DMS53 (cell line): ENCODE measurements around the gene C3orf20.

Experiments
- DNase-seq: peaks from one replicate; lab custom pipeline; 2025; lab: John Stamatoyannopoulos, UW

C3orf20 gene

DNA sequence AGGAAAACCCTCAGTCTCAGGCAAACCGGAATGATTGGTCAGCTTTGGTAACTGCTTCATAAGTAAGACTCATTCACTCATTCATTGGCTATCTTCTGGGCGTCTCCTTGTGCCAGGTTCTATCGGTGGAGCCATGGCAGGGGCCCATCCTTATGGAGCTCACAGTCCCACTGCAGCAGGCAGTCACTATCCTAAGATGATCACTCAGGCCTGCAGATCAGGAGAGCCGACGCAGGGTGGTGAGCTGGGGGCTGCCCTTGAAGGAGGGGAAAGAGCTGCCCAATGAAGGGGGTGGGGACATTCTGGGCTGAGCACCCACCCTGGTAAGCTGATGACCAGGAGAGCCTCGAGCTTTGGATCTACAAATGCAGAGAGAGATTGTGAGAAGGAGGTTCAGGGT, 123.3 kb downstream of the C3orf20 start:
- no peak for DNase-seq

DNA sequence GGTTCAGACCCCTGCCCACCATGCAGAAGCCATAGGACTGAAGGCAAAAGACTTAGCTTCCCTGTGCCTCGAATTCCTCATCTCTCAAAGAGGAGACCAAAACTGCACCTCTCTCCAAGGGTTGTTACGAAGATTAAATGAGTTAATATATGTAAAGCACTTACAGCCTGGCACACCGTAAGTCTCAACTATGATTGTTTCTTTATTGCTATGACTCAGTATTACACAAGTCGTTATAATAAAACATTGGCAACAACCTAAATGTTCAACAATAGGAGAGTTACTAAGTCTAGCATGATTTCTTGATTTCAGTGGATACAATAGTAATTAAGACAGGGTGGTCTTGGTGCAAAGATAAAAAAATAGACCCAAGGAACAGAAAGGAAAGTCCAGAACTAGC, 124.2 kb downstream of the C3orf20 start:
- no peak for DNase-seq

DNA sequence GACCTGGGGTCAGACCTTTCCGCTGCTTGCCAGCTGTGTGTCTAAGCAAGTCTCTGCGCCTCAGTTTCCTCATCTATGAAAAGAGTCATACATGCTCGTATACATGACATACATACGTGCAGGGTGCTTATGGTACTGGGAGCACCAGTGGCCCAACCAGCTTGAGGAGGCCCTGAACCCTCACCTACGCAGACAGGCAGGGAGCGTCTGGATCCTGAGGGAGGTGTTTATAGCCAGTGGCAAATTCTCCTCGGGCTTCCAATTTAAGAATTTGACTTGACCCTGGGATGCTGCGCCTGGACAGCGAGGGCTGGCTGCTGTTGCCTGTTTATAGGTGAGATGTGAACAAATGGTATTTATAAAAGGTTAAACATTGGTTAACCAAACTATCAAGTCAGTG, 126.1 kb downstream of the C3orf20 start:
- no peak for DNase-seq

DNA sequence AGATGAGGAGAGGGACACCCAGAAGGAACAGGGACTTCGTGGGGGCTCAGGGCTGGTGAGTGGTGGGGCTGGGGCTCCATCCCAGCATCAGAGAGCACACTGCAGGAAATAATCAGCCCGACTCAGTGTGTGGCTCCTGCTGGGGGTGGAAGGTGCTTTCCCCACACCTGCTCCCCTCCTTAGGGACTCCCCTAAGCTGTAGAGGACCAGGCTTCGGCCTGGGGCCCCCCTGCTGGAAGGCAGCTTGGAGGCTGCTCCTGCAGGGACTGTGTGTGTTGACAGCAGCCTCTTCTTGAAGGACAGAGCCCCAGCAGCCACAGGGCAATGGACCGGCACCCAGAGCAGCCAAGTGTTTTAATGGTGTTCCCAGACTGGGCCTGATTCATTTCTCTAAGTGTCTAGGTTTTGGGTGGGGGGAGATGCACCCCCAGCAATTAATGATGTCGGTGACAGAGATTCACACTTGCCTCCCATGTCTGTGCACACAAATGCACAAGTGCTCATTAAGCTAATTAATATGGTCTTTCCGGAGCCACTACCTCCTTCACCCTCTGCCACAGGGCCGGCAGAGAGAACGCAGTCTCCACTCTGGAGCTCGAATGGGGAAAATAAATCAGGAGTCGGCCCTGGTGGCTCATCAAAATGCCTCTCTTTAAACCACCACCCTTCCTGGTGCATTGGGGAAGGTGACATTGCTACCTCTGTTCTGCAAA, 126.9 kb downstream of the C3orf20 start:
- DNase-seq: no peak

DNA sequence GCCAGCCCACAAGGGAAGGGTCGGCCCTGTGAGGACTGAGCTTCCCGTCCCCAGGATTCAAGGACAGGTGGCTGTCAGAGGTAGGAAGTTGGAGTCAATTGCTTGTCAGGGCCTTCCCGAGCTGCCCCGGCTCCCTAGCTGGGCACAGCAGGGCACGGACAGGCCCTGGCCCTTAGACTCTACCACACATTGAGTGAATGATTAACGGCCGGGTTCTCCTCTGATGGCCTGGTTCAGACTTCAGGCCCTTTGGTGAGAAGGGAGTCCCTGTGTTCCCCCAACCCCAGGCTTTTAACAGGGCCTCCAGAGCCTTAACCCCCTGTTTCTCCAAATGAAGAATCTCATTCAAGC, 127.4 kb downstream of the C3orf20 start:
- no peak for DNase-seq

DNA sequence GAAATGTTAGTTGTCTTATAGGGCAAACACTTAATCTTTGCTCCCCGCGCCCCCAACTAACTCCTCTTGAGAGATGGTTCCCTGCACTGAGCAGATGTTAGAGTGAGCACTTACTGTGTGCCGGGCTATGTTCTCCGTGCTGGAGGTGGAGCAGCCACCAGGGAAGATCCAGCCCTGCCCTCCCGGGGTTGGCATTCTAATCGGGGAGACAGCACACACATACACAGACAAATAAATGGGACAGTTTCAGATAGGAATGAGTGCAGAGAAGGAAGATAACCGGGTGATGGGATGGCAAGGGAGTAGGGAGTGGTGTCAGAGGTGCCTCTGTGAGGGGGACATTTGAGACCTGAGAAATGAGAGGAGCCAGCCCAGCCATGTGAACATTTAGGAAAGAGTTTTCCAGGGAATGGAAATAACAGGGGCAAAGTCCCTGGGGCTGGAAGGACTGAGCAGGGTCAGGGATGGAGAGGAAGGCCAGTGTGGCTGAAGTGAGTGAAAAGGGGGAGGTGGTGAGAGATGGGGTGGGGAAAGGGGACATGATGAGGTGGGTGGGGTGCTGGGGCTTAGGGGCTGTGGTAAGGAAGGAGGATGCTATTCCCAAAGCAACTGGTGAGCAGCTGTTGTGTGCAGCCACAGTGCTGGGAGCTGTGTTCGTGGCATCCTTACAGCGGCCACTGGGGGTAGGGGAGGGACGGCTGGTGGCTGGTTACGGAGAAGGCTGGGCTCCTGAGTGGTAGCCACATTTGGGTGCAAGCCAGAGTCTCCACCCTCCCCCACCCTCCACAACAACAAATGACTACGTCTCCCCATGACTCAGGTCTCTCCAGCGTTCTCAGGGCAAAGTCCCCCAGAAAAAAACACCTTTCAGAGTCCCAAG, 128.4 kb downstream of the C3orf20 start:
- DNase-seq: peak; percentile 10

DNA sequence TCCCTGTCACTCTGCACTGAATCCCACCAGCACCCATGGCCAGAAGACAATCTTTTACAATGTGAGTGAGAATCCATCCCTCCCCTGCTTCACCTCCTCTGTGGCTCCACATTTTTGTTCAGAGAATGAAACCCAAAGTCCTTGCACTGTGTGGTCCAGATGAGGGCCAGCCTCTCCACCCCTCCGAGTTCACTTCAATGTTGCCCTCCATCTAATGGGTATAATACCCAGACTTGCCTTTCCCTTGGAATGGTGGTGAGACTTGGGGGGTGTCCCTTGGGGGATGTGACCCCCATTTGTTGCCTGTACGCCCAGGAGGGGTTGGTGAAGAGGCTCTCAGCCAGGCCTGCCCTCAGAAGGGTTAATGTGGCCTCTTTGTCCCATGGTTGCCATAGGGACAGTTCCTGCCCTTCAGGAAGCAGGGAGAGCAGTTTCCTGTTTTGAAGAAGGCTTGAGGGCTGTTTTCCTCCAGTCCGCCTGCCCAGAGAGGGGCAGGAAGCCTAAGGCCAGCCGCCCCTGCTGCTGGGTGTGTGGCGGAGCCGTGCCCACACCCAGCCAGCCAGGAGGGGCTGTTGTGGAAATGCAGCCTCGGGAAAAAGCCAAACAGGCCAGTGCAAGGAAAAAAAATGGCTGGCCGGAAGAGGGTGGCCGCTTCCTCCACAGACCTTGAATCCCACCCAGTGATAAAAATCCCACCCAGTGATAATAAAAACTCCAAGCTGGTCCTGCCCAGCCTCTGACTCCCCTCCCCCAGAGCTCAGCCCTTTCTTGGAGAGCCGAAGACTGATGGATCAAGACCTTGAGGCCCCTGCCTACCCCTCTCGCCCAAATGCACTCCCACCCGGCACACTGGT, 129.3 kb downstream of the C3orf20 start:
- DNase-seq: no peak

DNA sequence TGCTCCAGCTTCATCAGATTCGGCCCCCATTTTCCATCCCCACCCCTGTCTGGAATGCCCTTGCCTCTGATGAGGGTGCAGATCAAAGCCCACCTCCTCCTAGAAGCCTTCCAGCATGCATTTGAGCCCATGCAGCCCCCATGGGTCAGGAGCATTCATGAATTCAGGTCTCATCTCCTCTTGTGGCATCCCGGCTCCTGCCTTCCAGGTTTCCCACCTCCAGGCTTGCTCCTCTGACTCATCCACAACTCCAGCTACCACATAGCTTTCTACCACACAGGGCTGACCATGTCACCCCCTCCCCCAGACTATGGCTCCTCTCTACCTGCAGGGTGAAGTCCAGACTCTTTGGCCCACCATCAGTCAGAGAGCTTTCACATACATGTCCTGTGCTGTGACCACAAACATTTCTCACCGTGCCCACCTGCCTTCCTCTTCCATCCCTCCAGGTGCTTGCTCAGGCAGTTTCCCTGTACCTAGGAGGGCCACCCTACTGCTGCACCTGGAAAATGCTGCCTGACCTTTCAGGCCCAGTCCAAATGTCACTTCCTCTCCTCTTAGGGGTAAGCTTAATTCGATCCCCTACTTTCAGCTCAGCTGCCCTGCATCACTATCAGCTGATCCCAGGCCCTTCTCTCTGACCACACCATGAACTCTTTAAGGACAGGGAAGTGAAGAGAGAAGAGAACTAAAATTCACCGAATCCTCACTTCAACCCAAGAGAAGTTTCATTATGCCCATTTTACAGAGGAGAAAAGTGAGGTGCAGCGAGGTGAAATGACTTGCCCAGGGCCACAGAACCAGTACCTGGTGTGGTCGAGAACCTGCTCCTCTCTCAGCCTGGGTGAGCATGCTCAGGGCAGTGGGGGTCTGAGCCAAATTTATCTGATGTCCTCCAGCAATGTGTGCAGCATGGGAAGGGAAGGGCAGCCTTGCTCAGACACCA, 130.2 kb downstream of the C3orf20 start:
- no peak for DNase-seq

DNA sequence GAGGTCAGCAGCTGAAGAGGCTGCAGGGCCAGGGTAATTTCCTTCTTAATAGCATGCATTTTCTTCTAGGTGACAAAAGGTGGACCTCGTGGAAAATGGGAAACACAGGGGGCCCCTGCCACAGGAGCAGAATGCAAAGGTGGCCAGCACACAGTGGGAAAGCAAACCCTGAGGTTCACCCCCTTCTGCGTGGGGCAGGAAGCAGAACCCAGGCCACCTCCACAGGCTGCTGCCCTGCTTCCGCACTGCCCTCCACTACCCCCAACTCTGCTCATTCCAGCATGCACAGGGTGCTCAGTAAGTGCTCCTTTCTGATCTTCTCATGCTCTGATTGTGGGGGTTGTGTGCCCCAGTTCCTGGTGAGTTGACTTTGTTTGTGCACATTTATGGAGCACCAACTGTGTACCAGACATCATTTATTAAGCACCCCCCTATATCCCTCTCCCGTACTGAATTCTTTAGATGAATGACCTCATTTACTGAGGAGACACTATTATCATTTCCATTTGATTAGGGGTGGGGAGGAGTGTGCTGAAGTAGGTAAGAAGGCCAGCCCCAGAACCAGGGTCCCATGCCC, 131.1 kb downstream of the C3orf20 start:
- DNase-seq: no peak

DNA sequence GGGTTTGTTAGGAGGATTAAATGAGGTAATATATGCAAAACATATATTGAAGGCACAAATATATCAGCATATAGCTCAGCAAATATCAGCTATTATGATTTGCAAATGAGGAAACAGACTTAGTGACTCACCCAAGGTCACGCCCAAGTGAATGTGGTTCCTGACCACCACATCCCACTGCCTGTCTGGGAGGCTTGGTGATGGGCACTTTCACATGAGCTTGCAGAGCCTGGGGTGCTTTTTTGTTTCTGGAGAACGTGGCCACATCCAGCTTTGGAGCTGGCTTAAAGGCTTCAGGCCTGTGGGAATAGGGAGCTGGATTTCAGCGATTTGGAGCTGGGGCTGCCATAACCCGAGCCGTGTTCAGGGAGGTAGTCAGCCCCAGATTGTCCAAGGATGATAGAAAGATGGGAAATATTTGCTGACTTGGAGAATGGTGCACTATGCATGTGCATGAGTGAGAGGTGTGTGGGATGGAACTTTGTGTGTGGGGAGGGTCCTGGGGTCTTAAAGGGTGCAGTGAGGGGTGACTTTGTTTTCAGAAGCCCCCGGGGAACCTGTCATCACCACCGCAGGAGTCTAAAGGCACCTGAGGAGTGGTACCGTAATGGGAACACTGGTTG, 131.8 kb downstream of the C3orf20 start:
- DNase-seq: no peak

DNA sequence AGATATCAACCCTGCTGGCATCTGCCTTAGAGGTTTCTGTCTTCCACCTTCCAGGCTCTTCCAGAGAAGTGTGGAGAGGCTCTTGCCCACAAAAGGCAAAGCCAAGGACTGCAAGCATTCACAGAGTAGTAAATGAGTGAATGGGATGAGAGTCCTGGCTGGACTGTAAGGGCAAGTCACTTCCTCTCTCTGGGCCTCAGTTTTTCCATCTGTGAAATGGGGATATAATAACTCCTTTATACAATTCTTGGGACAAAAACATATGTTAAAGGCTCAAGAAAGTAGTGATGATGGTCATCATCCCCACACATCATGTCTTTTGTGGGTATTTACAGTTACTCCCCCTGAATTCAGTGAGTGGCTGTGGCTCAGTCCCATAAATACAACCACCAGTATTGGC, 133.1 kb downstream of the C3orf20 start:
- DNase-seq: no peak

DNA sequence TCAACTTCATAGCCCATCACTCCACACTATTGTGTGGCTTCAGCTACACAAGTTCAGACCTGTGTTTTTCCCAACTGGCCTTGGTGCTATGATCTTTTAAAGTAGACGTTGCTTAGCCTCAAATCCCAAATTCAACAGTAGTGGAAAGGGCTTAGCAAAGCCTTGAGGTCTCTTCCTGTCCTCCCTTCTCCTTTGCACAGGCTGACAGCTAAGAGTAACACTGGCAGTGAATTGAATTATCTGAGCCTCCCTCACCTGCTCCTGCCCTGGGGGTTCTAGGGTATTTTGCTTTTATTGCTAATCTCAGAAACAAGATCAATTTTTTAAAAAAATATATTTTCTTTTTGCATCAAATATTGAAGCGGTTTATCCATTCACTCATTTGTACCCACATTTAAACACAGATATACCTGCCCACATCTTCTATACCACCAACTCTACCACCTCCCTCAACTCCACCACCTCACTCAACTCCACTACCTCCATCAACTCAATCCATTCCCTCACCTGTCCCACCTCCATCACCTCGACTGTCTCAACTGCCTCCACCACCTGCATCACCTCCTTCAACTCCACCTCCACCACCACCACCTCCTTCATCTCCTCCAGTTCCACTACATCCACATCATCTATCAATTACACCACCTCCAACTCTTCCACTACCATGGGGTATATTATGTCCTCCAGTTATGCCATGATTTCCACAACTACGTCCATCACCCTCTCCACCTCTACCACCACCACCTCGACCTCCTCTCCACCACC, 133.7 kb downstream of the C3orf20 start:
- DNase-seq: no peak

DNA sequence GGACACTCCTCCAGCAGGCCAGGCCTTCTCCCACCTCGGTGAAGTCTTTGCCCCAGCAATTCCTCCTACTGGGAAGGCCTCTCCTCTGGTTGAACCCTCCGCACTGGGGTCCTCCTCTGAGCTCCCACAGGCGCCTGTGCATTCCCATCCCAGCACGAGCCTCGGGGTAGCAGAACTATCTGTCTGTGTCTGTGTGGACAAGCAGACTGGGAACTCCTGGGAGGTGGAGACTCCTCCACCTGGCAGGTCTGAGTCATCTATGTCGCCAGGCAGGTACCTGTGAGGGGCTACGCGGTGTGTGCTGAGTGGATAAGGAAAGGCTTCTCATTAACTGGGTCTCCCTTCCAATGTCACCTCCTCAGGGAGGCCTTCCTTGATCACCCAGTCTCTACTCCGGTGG, 134.7 kb downstream of the C3orf20 start:
- DNase-seq: peak; percentile 6

DNA sequence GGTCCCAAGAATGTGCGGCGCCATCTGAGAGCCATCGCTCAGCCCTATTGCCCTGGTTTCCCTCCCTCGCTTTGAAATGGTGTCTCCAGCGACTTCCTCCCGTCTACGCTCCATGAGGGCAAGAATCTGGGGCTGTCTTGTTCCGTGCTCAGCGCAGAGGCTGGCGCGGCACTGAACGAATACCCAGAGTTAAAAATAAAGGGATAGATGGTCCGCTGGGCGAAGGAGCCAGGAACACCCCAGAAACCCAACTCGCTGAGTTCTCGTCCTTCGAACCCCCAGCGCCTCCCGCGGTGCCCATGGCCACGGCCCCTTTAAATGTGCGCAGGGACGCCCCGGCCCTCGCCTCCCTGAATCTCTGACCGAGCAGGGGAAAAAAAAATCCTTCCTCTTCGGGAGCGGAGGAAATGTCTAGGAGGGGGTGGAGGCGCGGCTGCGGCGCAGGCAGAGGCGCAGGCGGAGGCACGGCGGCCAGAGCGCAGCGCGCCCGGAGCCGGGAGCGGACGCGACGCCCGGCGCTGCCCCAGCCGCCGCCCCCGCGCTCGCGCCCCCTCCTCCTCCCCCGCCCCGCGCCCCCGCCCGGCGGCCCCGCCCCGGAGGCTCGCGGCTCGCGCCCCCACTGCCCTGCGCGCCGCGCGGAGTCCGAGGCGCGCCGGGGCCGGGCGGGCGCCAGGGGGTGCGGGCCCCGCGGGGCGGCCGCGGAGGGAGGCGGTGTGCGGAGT, 135.3 kb downstream of the C3orf20 start:
- no peak for DNase-seq

DNA sequence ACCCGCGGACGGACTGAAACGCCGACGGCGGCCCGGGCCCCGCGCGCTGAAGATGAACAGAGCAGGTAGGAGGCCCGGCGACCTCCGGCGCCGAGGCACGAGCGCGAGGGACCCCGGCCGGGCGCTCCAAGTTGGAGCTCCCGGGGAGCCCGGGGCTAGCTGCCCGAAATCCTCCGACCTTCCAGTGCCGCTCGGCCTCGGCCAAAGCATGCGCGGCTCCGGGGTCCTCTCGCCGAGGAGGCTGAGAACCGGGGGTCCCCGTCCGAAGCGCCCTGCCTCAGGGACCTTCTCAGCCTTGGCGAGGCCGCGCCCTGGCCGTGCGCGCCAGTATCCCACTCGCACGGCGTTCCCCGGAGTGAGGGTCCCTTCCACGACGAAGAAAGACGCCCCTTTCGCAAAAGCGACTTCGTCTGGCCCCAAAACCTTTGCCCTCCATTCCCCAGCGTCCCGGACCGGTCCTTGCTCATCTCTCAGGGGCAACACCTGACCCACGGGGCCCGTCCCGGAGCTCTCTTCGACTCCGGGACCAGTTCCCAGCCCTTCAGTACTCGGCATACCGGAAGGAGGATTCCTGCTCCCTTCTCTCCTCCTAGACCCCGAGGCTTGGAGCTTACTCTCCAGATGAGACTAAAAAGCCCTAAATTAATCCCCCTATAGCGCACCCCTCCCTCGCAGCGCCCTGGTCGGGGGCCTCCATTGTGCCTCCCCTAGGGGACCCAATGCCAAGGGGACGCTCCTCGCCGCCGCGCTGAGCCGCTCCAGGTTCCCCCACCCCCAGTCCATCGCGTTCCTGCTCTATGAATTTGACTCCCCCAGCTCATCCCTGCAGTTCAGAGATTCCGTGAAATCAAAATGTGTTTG, 136.1 kb downstream of the C3orf20 start:
- DNase-seq: no peak

DNA sequence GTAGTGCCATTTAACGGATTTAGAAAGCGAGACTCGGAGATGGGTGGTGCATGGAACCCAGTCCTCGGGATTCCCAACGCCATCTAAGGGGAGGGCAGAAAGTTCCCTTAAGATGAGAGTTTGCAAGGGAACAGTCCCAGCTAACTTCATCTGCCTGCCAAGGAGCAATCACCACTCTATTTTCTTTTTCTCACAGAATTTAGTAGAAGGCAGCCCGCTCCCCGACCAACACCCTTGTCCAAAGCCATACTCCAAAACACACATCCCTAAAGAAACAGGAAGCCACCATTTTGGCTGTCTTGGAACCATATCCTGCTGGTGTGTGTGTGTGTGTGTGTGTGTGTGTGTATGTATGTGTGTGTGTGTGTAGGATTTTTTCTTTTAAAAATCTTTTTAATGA, 136.7 kb downstream of the C3orf20 start:
- no peak for DNase-seq

DNA sequence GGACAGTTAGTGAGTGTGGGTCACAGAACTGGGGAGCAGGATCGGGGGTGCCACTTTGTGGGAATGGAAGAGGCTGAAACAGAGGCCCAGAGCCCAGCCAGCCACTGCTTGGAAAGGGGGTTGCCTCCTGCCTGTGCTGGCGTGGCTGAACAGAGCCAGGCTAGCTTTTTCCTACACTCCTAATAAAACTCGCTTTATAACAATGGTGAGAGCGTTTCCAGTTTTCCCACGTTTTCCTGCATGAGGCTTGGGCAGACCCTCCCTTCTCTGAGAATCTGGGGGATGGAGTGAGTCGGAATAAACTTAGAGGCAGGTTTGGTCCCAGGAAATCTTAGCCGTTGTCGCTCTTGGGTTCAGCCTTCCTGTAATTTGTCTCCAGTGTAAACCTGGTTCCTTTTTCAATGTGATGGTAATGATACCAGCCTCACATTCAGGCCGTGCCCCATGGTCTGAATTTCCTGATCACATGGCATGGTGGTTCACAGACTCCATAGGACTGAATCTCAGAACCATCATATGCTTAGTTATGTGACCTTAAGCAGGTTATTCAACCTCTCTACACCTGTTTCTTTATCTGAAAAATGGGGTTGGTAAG, 137.4 kb downstream of the C3orf20 start:
- DNase-seq: no peak

DNA sequence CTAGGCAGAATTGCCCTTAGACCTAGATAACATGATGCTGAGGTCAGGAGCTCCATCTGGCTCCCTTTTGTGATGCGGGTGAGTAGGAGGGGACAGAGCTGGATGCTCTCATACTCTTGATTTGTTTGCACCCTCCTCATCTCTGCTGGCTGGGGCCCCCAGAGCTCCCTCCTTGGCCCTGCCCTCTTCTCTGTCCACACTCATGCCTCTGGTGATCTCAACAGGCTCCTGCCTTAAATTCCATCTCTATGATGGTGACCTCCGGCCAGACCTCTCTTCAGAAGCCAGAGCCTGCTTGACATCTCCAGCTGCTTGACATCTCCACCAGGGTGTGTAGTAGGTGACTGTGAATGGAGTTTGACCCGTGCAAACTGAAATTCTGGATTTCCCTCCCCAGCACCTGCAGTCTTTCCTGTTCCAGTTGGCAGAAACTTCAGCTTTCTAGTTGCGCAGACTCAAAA, 139.5 kb downstream of the C3orf20 start:
- no peak for DNase-seq
